Measurements from ENCODE around the gene TMC1. TPM values are rescaled to one million over a fixed set of nuclear protein-coding genes. Genes with fewer than 3 reads are reported as not detected.

Gene TMC1
- total and polyA plus RNA-seq, 2 experiments from 2014 or later, result not detected

GRCh38 chr9:72564479-72565281 is 43.3 kb downstream of the TMC1 start:
- H3K27me3 ChIP-seq, result no peaks in the 10 kb centered on the region
- H3K27ac ChIP-seq, result no peak overlapping the region
- H3K4me3 ChIP-seq, result no peak overlapping the region
- no peak for TF ChIP-seq CTCF (IDR thresholded peaks at IDR 0.05; ENCODE audit: low read depth, low read length)
- DNase-seq (ENCODE audit: low read depth in 1 of 2, low spot score in 1 of 2), result no peak
- H3K9me3 ChIP-seq (ENCODE audit: low read depth), result no peaks in the 10 kb centered on the region
- H3K36me3 ChIP-seq, result no peaks in the 10 kb centered on the region
- H3K4me1 ChIP-seq (ENCODE audit: low read depth), result no peaks in the 10 kb centered on the region

GRCh38 chr9:72565535-72565934 is 44.1 kb downstream of the TMC1 start:
- no peak overlapping the region for H3K4me3 ChIP-seq
- H3K36me3 ChIP-seq, result no peaks in the 10 kb centered on the region
- no peak for DNase-seq (ENCODE audit: low read depth in 1 of 2, low spot score in 1 of 2)

GRCh38 chr9:72574156-72574810 is 52.9 kb downstream of the TMC1 start:
- no peaks in the 10 kb centered on the region for H3K27me3 ChIP-seq
- H3K36me3 ChIP-seq, result no peaks in the 10 kb centered on the region

More at GRCh38 chr9:72565535-72565934, 44.1 kb downstream of the TMC1 start:
- H3K27me3 ChIP-seq, result no peaks in the 10 kb centered on the region
- no peak for TF ChIP-seq CTCF (IDR thresholded peaks at IDR 0.05; ENCODE audit: low read depth, low read length)
- H3K4me1 ChIP-seq (ENCODE audit: low read depth), result no peaks in the 10 kb centered on the region
- H3K27ac ChIP-seq, result no peak overlapping the region
- no peaks in the 10 kb centered on the region for H3K9me3 ChIP-seq (ENCODE audit: low read depth)

GRCh38 chr9:72575666-72576065 is 54.3 kb downstream of the TMC1 start:
- Histone ChIP-seq H3K27ac (no peak overlapping the region), H3K4me1 (ENCODE audit: low read depth) (no peaks in the 10 kb centered on the region)

More at GRCh38 chr9:72574156-72574810, 52.9 kb downstream of the TMC1 start:
- TF ChIP-seq CTCF (IDR thresholded peaks at IDR 0.05; ENCODE audit: low read depth, low read length), result no peak
- Histone ChIP-seq H3K4me3 (no peak overlapping the region), H3K4me1 (ENCODE audit: low read depth) (no peaks in the 10 kb centered on the region), H3K9me3 (ENCODE audit: low read depth) (no peaks in the 10 kb centered on the region), H3K27ac (no peak overlapping the region)
- no peak for DNase-seq (ENCODE audit: low read depth in 1 of 2, low spot score in 1 of 2)

GRCh38 chr9:72576087-72576486 is 54.7 kb downstream of the TMC1 start:
- Histone ChIP-seq H3K4me3 (no peak overlapping the region), H3K36me3 (no peaks in the 10 kb centered on the region), H3K9me3 (ENCODE audit: low read depth) (no peaks in the 10 kb centered on the region), H3K27ac (no peak overlapping the region), H3K4me1 (ENCODE audit: low read depth) (no peaks in the 10 kb centered on the region), H3K27me3 (no peaks in the 10 kb centered on the region)
- TF ChIP-seq CTCF (IDR thresholded peaks at IDR 0.05; ENCODE audit: low read depth, low read length), result no peak
- DNase-seq (ENCODE audit: low read depth in 1 of 2, low spot score in 1 of 2), result no peak

More at GRCh38 chr9:72575666-72576065, 54.3 kb downstream of the TMC1 start:
- no peak for DNase-seq (ENCODE audit: low read depth in 1 of 2, low spot score in 1 of 2)
- Histone ChIP-seq H3K27me3 (no peaks in the 10 kb centered on the region), H3K4me3 (no peak overlapping the region), H3K36me3 (no peaks in the 10 kb centered on the region), H3K9me3 (ENCODE audit: low read depth) (no peaks in the 10 kb centered on the region)
- TF ChIP-seq CTCF (IDR thresholded peaks at IDR 0.05; ENCODE audit: low read depth, low read length), result no peak

Data from cardiac muscle cell (in vitro differentiated cells and primary cell).